Fibroblast of pulmonary artery (primary cell): Measurements from ENCODE around the gene CPNE8.

Experiments used
- DNase-seq: peaks from one replicate; pipeline ENCODE4 v3.0.0-alpha.2; 2010; ENCODE audit warnings: low read depth
- H3K4me3 ChIP-seq: replicated peaks from 2 replicates; pipeline ENCODE4 v1.5.1; 2011; ENCODE audit warnings: low read depth, mild to moderate bottlenecking, control low read depth, low read length, moderate library complexity
- TF ChIP-seq, protein P1 (sequence below): IDR thresholded peaks from 2 replicates; pipeline ENCODE4 v1.5.1; 2011; ENCODE audit warnings: mild to moderate bottlenecking, control low read depth, low read length, inconsistent platforms; ENCODE audit errors: missing control alignments

Gene CPNE8

DNA sequence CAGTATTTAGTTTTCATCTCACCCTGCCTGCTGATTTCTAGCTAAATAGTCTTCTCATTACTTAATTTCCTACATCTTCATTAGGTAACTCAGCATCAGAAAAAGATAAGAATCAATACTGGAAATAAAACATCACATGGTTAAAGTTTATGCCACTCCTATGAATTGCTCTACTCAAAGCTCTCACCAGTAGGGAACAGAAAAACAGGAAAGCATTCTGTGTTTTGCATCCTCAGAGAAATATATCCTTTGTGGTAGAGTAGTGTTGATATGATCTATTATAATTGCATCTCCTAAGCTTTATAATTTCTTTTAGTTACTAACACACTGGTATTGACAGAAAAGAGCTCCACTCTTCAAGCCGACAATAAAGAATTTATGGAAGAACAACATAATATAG lies 9.9 kb downstream of the CPNE8 start:
- TF ChIP-seq, protein P1, sequence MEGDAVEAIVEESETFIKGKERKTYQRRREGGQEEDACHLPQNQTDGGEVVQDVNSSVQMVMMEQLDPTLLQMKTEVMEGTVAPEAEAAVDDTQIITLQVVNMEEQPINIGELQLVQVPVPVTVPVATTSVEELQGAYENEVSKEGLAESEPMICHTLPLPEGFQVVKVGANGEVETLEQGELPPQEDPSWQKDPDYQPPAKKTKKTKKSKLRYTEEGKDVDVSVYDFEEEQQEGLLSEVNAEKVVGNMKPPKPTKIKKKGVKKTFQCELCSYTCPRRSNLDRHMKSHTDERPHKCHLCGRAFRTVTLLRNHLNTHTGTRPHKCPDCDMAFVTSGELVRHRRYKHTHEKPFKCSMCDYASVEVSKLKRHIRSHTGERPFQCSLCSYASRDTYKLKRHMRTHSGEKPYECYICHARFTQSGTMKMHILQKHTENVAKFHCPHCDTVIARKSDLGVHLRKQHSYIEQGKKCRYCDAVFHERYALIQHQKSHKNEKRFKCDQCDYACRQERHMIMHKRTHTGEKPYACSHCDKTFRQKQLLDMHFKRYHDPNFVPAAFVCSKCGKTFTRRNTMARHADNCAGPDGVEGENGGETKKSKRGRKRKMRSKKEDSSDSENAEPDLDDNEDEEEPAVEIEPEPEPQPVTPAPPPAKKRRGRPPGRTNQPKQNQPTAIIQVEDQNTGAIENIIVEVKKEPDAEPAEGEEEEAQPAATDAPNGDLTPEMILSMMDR = no peak
- H3K4me3 ChIP-seq = no peak overlapping the region
- no peak for DNase-seq

- H3K4me3 ChIP-seq = no peak overlapping the region
- no peak for DNase-seq
- TF ChIP-seq, protein P1 = no peak
These were observed 12.4 kb downstream of the CPNE8 start for GRCh38 chr12:38892976-38893375.

- TF ChIP-seq, protein P1 = no peak
- DNase-seq = peak; percentile 32
- no peak overlapping the region for H3K4me3 ChIP-seq
These were observed 13.2 kb downstream of the CPNE8 start for GRCh38 chr12:38892087-38892786.

DNA sequence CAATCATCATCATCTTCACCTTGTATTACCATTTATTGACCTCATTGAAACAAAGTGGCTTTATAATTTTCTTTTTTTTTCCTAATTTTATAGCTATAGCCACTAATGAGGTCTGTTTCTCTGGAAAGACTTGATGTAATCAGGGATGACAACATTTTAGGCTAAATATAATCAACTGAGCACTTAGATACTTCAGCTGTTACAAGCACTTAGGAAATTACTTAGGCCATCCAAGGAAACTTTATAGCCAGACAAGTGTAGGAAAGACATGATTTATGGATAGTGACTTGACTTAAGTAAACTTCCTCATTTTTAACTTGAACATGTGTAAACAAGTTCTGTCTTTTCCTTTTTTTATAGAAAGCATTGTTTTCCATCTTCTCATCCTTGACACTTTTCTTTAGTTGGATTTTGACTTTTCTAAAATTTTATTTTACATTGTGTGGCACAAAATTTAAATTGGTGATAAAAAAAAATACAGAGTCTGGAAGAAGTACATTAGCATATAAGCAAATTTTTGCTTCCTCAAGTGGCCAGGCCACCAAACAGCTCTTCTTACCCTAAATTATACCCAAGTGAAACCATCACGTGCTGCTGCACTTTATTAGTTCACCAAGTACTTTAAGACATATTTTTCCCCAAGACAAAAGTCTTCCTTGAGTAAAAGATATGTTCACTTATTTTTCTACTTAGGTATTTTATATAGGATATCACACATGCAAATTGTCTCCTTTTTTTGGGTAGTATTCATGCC lies 15.1 kb downstream of the CPNE8 start:
- DNase-seq = no peak
- H3K4me3 ChIP-seq = no peak overlapping the region
- TF ChIP-seq, protein P1 = no peak

GRCh38 chr12:38889297-38889815 lies 16.0 kb downstream of the CPNE8 start:
- TF ChIP-seq, protein P1 = no peak
- no peak for DNase-seq
- no peak overlapping the region for H3K4me3 ChIP-seq

- TF ChIP-seq, protein P1 = no peak
- DNase-seq = no peak
- no peak overlapping the region for H3K4me3 ChIP-seq
These were observed 17.6 kb downstream of the CPNE8 start for GRCh38 chr12:38887770-38888169.
